Testis (tissue), 2 donors: ENCODE data around the gene TEX48.

Experiments
- CTCF ChIP-seq, 3 experiments: fragments of 450-650 bp in 2 of 3; fragments of 200-600 bp in 1 of 3; sonication (generic) in 1 of 3; IDR thresholded peaks; one replicate each; pipeline ENCODE4 v1.5.1; 2016 to 2019; ENCODE audit warnings: antibody characterized with exemption in 3 of 3, mild to moderate bottlenecking in 2 of 3, moderate library complexity in 1 of 3
- POLR2A ChIP-seq: fragments of 450-650 bp; IDR thresholded peaks from one replicate; pipeline ENCODE4 v1.6.1; 2017; ENCODE audit warnings: antibody characterized with exemption, mild to moderate bottlenecking, moderate library complexity

GRCh38 chr9:114621561-114621960 lies 60.4 kb downstream of the TEX48 start:
- TF ChIP-seq CTCF (IDR thresholded peaks at IDR 0.05) (no peak), POLR2A (no peak)
